ENCODE results near the gene SPI1.

DNA sequence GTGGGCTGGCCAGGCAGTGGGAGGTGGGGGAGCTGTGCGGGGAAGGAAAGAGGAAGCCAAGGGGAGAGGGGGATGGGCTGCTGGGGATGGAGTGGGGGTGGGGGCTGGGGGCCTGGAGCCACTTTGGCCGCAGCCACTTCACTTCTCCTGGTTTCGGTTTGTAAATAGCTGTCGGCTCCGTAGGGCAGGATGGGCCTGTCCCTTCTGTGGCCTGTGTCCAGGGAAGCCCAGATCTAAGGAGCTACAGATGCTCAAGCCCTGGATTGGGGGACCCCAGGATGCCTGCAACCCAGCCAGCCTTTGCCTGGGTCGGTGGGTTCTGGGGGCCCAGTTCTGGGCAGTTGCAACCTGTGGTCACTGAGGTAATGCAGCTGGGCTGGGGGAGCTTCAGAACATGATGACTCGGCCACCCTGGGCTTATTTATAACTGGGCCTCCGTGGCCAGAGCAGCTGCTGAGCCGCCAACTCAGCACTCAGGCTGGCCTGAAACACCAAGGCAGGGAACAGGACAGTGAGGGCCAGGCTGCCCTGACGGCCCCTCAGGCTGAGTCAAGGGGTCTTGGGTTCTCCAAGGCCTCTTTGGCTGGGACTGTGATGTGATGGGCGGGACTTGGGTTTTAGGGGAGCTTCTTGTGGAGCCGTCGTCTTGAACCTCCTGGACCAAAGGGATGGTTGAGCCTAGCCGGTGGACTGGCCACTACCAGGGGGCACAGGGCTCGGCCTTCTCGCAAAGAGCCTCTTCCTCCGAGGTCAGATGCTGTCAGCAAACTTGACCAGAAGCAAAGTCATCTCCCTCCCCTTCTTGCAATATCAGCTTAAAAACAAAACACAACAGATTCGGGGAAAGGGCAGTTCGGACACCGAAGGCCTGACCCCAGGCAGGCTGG, 15.1 kb upstream of the SPI1 start:
- no peak for TF ChIP-seq CTCF (IDR thresholded peaks at IDR 0.05)
- no peak for TF ChIP-seq EZH2 (IDR thresholded peaks at IDR 0.05; ENCODE audit: borderline replicate concordance, insufficient read depth, low read depth, low read length, poor library complexity, severe bottlenecking)

All from B cell (primary cell).